ENCODE results near the gene PSMB7.
"Not testable (repeated sequence)": the region's sequence is repeated elsewhere in the genome, so short reads cannot be mapped to it uniquely, and the experiment has no call there.

Gene PSMB7

DNA sequence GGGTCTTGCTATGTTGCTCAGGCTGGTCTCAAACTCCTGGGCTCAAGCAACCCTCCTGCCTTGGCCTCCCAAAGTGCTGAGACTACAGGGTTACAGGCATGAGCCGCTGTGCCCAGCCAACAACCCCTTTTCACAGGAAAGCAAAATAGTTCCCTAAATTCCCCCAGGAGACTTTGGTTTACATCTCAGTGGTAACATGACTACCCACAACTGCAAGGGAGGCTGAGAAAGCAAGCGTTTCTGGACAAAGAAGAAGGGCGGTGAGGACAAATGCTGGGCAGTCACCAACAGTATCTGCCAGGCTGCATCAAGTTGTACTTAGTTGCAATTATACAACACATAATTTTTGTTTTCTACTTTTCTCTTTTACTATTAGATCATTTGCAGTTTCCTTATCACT, 27.6 kb upstream of the PSMB7 start:
- DNase-seq, result no peak

DNA sequence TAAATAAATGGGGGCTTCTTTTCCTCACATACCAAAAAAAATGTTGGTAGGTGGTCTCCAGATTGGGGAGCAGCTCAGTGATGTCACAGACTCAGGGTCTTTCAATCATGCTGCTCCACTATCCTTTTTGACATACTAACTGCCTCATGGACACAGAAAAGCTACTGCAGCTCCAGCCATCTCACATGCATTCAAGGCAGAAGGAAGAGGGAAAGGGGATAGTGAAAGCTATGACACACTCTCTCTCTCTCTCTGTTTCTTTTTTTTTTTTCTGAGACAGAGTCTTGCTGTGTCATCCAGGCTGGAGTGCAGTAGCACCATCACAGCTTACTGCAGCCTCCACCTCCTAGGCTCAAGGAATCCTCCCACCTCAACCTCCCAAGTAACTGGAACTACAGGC, 27.1 kb upstream of the PSMB7 start:
- no peak for DNase-seq

DNA sequence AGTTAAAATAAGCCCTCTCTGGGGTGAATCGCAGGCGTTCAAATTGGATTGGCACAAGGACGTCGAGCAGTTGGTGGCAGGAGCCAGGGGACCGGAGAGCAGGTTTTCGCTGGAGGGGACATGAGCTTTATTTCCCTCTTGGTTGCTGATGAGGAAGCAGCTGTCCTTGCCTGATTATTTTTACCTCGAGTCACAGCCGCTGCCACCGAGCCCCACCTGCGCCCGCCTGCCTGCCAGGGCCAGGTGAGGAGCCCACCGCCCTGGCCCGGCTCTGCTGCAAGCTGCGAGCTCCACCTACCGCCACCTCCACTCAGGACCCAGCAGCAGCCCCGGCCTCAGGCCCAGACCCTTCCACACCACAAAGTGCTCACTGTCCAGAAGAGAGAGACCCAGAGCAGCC, 26.0 kb upstream of the PSMB7 start:
- DNase-seq, result no peak

DNA sequence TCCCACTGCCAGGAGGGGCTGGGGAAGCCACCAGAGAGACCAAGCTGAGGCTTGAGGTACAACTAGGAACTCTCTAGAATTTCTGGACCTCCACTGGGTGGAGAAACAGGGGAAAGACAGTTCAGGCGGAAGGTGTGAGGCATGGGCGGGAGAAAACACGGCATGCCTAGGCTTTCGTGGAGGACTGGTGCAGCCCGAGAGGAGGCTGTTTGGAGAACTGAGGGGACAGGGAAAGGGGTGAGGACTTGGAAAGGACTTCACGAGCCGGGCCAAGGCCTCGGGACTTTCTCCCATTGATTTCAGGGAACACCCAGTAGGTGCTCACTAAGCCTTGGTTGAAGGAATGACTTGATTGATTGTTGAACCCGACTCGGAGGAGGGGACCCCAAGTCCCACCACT, 25.5 kb upstream of the PSMB7 start:
- no peak for DNase-seq

DNA sequence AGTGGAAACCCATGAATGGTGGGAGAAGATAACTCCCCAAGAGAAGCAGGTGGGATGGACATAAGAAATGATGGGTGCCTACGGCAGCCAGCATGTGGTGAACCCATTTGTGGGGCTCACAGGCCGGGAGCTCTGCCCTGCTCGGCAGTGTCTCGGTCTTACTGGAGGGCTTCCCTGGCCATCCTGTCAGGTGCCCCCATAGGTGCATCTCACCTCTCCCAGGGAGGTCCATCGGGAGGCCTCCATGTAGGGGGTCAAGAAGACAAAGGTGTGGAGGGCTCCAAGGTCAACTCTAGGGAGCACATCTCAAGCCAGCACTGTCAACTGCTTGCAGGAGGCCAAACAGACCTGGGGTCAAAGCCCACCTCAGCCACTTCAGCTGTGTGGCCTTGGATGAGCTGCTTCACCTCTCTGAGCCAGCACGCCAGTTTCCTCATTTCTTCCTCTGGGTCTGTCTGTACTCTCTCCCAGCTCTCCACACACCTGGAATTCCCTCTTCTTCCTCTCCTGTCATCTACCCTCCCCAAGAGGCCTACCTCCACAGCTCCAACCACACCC, 24.5 kb upstream of the PSMB7 start:
- DNase-seq, result no peak

DNA sequence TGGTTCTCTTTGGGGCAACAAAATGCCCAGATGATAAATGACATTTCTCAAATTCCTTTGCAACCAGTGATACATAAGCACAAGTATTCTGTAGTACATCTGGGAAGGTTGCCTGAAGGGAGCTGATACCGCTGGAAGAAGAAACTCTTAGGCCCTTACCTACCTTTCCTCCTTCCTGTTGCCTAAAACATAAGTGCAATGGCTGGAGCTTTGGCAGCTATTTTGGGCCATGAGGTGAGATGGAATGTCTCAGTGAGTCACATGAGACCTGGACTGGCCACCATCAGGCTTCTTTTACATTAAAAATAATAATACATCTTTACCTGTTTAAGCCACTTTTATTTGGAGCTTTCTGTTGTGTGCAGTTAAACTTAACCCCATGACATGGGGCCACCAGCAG, 23.8 kb upstream of the PSMB7 start:
- no peak for DNase-seq

DNA sequence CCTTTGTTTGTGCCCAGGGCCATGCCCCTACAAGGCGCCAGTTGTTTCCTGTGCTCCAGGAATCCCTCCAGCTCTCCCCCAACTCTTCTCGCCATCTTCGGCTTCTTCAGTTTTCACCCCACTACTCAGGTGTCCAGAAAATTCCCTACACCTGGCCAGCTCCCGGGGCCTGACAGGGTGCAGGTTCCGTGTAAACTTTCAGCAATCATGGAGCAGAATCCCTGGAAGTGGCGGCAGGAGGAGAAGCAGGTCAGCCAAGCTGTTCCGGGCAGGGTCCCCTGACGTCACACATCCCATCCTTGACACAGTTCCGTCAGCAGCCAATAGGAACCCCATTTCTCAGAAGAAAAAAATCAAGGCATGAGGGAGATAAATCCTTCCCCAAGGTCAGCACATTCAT, 22.8 kb upstream of the PSMB7 start:
- DNase-seq, result no peak

DNA sequence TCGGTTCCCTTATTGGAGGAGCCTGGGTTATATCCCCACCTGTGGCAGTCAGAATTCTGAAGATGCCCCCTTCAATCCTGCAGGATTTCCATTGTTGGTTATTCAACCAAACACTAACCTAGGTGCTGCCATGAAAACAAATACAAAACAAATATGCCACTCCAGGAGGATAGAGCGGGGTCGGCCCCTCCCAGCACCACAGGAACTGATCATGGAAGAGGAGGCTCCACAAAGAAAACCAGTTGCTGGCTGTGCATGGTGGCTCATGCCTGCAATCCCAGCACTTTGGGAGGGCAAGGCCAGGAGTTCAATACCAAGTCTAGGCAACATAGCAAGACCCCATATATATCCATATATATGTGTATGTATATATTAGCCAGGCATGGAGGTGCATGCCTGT, 21.8 kb upstream of the PSMB7 start:
- DNase-seq, result no peak

DNA sequence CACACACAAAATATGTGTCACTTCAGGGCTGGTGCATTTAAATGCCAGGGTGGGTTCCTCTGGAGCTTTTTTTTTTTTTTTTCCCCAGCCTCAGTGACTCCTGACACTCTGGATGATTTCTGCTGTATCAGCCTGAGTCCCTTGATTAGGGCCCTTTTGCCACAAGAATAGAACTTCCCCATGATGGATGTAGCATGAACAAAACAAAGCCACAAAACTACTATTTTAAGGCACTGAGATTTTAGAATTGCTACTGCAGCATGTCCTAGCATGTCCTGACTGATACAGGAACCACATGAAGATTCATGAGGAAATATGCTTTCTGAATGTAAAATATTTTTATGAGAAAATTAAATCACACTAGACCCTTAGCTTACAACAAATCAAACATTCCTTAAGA, 21.1 kb upstream of the PSMB7 start:
- DNase-seq, result no peak

DNA sequence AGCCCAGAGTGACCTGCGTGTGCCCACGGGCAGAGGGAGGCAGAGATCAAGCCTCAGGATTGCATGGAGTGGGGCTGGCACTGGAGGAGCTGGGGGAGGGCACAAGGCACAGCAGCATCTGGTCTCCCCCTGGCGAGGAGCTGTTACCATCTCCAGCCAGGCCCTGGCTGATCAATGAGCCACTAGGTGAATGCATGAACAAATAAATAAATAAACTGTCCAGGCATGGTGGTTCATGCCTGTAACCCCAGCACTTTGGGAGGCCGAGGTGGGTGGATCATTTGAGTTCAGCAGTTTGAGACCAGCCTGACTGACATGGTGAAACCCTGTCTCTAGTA, 14.3 kb upstream of the PSMB7 start:
- DNase-seq, result no peak

DNA sequence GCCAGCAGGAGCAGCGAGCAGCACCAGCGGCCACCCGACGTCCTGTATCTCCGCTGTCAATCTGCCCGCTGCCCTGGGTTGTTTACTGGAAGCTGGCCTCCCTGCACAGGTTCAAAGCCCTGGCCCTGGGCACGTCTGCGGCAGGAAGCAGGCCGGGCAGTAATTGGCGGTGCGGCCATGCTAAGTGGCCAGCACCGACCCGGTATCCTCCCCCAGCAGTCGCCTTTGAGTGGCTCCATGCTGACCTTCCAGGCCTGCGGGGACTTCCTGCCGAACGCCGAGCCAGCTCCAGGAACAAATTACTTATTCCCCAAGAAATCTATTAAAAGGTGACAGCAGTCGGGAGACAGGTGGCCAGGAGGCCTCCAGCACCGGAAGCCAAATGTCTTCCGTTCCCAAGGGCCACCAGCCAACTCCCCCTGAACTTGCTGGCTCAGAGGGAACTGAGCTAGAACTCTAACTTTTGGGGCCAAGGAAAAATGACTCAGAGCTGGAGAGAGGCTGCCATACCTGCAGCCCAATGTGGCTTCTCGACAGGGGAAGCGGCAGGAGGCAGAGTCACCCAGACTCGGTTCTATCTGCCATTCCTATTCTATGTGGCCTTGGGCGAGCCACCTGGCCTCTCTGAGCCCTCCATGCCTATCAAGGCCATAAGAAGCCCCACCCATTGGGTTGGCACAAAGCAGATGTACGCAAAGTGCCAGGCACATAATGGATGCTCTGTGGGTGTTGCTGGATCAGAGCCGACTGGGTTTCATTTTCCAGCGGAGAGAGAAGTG, 13.7 kb upstream of the PSMB7 start:
- no peak for DNase-seq

DNA sequence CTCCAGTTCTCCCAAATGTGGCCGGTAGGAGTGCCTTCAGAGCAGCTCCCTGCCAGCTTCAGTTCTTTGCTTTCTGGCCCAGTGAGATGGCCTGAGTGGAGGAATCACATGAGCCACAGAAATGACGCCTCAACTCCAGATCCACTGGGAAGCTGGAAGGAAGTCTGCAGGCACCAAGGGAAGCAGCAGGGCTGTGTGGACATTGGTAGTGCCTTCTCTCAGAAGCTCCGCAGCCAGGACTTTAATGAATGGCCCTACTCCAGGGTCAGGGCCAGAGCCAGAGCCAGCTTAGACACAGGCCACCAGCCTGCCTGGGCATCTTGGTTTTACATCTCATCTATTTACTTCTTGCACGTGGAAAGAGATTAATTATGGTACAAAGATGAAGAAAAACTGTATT, 12.0 kb upstream of the PSMB7 start:
- no peak for DNase-seq

DNA sequence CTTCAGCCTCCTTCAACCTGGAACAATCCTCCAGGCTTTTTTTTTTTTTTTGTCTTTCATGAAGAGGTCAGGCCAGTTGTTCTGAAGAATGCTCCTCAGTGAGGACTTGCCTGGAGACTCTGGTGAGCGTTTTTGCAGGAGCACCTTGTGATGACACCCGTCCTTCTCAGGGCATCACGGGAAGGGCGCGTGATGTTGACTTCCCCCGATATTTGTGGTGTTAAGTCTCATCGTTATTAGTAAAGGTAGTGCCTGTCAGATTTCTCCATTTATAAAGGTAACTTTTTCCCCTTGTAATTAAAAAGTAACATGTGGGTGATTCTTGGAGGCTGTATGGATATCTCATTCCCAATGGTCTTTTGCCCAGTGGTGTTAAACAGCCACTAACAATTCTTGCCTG, 11.1 kb upstream of the PSMB7 start:
- no peak for DNase-seq

DNA sequence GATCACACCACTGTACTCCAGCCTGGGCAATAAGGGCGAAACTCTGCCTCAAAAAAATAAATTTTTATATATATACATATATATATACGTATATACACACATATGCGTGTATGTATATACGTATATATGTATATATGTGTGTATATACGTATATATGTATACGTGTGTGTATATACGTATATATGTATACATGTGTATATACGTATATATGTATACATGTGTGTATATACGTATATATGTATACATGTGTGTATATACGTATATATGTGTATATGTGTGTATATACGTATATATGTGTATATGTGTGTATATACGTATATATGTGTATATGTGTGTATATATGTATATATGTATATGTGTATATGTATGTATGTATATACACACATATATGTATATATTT, 10.5 kb upstream of the PSMB7 start:
- not testable (repeated sequence) for DNase-seq

DNA sequence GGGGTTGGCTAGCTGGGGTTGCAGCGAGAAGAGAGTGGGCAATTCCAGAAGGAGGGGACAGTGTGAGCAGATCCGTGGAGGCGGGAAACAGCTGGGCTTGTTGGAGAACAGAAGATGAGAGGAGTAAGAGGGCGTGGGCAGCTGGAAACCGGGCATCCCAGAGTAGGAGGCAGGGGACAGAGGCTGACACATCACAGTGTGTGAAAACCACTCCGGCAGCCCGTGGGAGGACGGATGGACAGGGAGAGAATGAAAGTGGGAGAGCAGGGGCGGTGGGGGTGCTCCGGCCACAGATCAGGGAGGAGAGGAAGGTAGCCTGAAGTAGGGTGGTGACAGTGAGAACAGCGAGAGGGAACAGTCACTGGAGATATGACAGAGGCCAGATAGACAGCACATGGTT, 8.3 kb upstream of the PSMB7 start:
- no peak for DNase-seq

DNA sequence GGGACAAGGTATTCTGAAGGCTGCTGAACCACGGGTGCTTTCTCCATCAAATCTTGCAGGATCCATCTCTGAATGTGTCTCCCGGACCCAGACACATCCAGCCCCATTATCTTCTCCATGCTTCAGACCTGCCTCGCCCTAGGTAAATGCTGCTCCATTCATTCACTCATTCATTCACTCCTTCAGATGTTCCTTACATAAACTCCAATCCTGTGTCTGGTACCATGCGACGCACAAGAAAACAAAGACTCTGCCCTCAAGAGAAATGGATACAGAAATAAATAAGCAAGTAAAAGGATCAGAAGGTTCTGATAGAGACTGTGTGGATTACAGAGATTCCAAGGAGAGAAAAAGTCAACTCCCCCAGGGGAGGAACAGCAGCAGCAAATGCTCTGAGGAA, 7.9 kb upstream of the PSMB7 start:
- no peak for DNase-seq

DNA sequence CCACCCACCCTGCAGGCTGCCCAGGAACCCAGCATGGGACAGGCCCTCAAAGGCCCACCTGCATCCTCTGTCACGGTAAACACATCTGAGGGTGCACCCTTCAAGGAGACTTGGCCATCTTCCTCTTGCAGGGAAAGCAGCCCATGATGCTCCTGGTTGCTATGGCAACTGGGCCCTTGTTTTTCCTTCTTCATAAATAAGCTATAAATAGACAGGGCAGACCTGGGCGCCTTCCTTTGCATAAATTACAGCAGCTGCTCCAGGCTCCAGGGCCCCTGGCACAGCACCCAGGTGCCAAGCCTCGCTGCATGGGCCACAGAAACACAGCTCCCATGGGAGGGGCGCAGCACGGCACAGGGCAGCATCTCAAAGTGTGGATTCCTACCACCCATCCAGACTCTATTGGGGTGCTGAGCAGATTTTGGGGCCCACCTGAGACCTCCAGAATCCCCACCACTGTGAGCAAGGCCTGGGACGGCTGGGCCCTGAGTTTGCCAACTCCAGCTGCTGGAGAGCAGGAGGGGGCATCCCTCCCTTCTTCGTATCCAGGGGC, 5.8 kb upstream of the PSMB7 start:
- no peak for DNase-seq

DNA sequence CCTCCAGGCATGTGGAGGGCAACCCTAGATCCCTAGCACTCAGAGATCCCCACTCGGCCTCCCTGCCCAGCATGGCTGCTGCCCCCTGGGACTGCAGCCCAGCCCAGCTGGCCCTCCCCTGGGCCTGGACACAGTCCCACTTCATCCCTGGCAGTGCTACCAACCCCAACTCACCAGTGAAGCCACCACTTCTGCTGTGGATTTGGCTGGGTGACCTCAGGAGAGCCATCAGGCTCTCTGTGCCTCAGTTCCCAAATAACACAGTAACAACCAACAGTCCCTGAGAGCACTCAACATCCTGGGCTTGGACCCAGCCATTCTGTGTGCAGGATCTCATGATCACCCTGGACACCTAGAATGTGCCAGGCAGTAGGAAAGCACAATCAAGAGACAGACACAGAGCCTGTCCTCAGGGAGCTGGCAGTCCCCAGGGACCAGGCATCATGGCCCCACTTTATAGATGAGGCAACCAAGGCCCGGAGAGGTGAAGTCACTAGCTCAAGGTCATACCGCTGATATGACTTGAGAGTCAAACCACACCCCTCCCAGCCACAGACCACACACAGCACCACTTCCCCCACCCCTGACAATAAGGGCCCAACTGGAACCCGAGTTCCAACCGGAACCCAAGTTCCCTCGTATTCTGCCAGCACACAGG, 4.7 kb upstream of the PSMB7 start:
- DNase-seq, result no peak

DNA sequence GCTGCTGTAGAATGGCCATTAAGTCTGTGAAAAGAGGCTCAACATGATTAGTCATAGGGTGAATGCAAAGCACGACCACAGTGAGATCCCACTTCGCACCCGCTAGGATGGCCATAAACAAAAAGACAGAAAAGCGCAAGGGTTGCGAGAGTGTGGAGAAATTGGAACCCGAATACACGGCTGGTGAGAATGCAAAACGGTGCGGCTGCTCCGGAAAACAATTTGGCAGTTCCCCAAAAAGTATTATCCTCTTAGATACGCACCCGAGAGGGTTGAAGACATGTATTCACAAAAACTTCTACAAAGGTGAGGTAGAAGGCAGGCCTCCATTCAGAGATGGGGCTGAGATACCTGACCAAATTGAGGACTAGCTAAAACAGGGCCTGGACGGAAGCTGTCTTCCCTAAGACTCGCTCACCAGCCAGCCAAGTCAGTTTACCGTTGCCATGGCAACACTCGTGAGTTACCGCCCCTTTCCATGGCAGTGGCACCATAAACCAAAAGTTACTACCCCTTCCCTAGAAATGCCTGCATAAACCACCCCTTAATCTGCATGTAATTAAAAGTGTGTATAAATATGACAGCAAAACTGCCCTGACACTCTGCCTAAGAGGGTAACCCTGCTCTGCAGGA, 726 bp upstream of the PSMB7 start:
- no peak for DNase-seq

DNA sequence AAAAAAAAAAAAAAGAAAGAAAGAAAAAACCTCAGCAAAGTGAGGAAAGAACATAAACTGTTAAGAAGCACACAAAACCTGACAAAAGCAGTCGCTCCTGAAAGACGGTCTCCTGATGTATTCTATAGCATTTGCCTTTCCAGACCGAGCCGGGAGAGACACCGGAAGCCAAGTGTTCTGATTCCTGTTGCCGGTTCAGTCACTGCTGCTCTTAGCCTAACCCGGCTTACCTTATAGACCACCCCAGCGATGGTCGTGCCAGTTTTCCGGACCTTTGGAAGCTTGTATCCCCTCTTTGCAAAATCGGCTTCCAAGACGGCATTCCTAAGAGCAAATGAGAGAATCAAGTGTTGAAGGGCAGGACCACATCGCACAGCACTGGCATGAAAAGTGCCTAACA, 630 bp downstream of the PSMB7 start:
- DNase-seq, result no peak

DNA sequence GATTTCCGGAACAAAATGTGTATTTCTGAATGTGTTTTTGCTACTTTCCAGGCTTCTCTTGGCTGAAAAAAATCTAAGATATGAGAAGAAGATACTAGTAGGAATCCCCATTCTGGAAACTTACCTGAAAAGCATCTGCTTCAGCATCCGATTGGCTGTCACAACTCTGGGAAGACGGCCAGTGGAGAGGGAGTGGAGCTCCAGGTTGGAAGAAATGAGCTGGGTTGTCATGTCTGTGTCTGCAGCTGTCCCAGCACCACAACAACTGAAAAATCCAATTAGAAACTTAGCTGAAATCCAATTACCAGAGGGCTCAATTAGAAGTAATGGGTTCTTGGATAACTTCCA, 3.0 kb downstream of the PSMB7 start:
- DNase-seq, result no peak

DNA sequence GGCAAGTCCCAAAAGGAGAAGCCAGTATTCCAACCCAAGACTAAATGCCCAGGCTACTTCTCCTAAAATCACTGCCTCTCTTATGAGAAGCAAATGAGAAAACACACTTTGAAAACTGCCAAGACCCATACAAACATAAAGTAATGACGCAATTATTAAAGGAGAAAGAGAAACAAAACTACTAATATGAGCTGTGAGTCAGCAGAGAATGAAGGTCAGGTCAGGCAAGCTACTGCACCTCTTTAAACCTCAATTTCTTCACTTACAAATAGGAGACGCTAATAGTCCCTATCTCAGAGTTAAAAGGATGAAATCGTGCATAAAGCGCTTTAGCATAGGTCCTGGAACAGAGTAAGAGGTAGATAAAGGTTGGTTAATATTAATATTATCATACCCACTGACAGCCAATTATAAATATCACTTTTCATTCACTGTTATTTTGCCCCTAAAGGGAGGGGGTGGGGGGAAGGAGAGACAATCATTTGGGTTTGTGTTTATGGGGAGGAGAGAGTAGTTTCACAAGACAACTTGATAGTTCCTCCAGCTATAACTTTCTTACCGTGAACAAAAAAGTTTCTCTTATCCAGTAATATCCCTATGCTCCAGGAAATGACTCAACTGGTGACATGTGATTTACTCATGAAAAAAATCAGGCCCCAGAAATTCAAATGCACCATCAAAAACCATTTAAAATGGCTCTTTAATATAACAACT, 3.6 kb downstream of the PSMB7 start:
- no peak for DNase-seq

DNA sequence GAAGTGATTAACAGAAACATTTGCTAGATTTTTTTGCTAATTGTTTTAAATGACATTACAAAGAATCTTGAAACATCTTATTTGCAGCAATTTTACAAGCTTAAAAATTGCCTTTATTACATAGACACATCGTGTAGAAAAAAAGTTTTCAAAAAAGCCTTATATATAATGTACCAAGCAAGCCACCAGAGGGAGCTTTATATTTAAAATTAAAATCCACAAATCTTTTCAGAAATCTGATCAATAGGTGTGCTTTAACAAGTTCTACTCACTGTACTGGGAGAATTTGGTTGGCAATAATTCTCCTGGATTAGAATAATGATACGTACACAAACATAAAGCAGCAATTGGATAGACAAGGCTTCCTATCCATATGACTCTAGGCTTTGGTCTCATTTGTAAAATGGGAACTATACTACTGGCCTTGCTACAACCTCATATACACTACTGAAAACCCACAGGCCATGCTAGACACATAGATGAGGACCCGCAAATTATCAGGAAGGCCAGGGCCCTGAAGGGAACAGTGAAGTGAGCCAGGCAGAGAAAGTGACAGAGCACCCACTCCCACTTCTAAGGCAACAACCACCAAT, 4.8 kb downstream of the PSMB7 start:
- no peak for DNase-seq

Data from CD4-positive, alpha-beta T cell treated with Interleukin-17A for 1 hour (primary cell).